ENCODE results near the gene FZD2. TPM values are rescaled to one million over a fixed set of nuclear protein-coding genes. Genes with fewer than 3 reads are reported as not detected.
A peak's percentile ranks its signal among the peaks of the same experiment; 100 is the strongest.

The FZD2 gene
- total and polyA plus RNA-seq, 2 of the 13 experiments (the other 11 are each of a cell fraction or from before 2014, with no cell fraction given): 0.07 to 0.13 TPM

- Histone ChIP-seq H2AFZ (ENCODE audit: low read length) (no peak overlapping the region), H4K20me1 (ENCODE audit: insufficient read depth, low read length) (no peaks in the 10 kb centered on the region), H3K27ac (ENCODE audit: extremely low read length, insufficient read depth, low read length) (no peak overlapping the region), H3K79me2 (ENCODE audit: insufficient read depth, low read length) (no peaks in the 10 kb centered on the region), H3K9me3 (ENCODE audit: low read length) (no peaks in the 10 kb centered on the region), H3K4me2 (ENCODE audit: low read depth, low read length) (peak overlapping the region; percentile 54), H3K27me3 (ENCODE audit: control insufficient read depth in 1 of 2, insufficient read depth in 2 of 2, low read length in 2 of 2) (peaks cover 4 to 15% of the 10 kb centered on the region in 2 experiments; a peak in 2 of 5 replicates), H3K4me3 (replicated peaks in 1 of 3; ENCODE audit: insufficient read depth in 1 of 3, low read depth in 2 of 3, low read length in 3 of 3) (peak overlapping the region in 2 of 3 experiments; percentile 27 to 52; a peak in 2 of 6 replicates), H3K9ac (ENCODE audit: insufficient read depth, low read depth, low read length) (no peak overlapping the region), H3K4me1 (ENCODE audit: insufficient read depth, low read length) (peaks cover 29% of the 10 kb centered on the region), H3K36me3 (replicated peaks in 1 of 2; ENCODE audit: control insufficient read depth in 1 of 2, insufficient read depth in 2 of 2, low read length in 2 of 2) (no peaks in the 10 kb centered on the region)
- BruUV-seq (replicated peaks): no TSS peak
- in situ Hi-C loops (cut with HindIII; ENCODE audit: extremely low pct_ligation_motif_present, low pct_unique_long_range_greater_than_20kb) (no loop called here), intact Hi-C loops (cut with micrococcal nuclease; ENCODE audit: unreplicated experiment) (no loop called here)
- WGBS (ENCODE audit: low lambda C conversion rate): 16% methylated on average over 7 of the region's 10 CpGs
- ChIA-PET POLR2A (interaction anchor here (0.6 kb wide), 1 partner anchor 168 kb away, joined by 3 read pairs; no protein-coding TSS in a partner anchor), CTCF (ENCODE audit: low intra/inter-chr PET ratio, low total read pairs) (no interaction called here)
- FAIRE-seq (no peak), DNase-seq (ENCODE audit: low spot score) (peak; percentile 20), ATAC-seq (peak; percentile 57)
- TF ChIP-seq ZBTB44 (CRISPR knock-in tag; IDR thresholded peaks at IDR 0.05) (no peak), HOXA7 (CRISPR knock-in tag; IDR thresholded peaks at IDR 0.05) (no peak), RBFOX2 (IDR thresholded peaks at IDR 0.05; ENCODE audit: low read depth, low read length) (no peak), KAT2B (IDR thresholded peaks at IDR 0.05; ENCODE audit: borderline replicate concordance, low read depth, low read length) (no peak), ZKSCAN8 (CRISPR knock-in tag; IDR thresholded peaks at IDR 0.05; ENCODE audit: borderline replicate concordance) (no peak), AHDC1 (CRISPR knock-in tag; IDR thresholded peaks at IDR 0.05; ENCODE audit: borderline replicate concordance) (no peak), NFRKB (IDR thresholded peaks at IDR 0.05) (no peak), FUBP1 (CRISPR knock-in tag; IDR thresholded peaks at IDR 0.05; ENCODE audit: borderline replicate concordance) (no peak), MLXIP (CRISPR knock-in tag; IDR thresholded peaks at IDR 0.05; ENCODE audit: borderline replicate concordance) (no peak), CCAR2 (optimal IDR thresholded peaks at IDR 0.05; ENCODE audit: low read depth, low read length) (no peak)
These were observed 50.8 kb downstream of the FZD2 start for GRCh38 chr17:44607836-44608690.
